PFSK-1 (cell line): ENCODE data around the gene HOXA3.

Experiments
- FOXP2 ChIP-seq: optimal IDR thresholded peaks from 2 replicates; pipeline ENCODE3; 2011; ENCODE audit warnings: borderline replicate concordance, control low read depth, inconsistent platforms; ENCODE audit not compliant: insufficient read depth; ENCODE audit errors: extremely low read length, extremely low read depth
- POLR2AphosphoS5 ChIP-seq: IDR thresholded peaks from 2 replicates; pipeline ENCODE4 v1.6.1; 2012; ENCODE audit warnings: low read depth, mild to moderate bottlenecking, control low read depth, low read length, moderate library complexity
- REST ChIP-seq, 2 experiments: IDR thresholded peaks; 2 replicates each; pipeline versions ENCODE4 v1.6.1 to v1.8.0; 2011 to 2012; ENCODE audit warnings: low read depth in 2 of 2, low read length in 2 of 2, control low read depth in 1 of 2, inconsistent platforms in 1 of 2, mild to moderate bottlenecking in 1 of 2, moderate library complexity in 1 of 2; ENCODE audit not compliant: insufficient read depth in 1 of 2
- SIN3A ChIP-seq: IDR thresholded peaks from 2 replicates; pipeline ENCODE4 v1.6.1; 2012; ENCODE audit warnings: mild to moderate bottlenecking, low read length, moderate library complexity, borderline replicate concordance; ENCODE audit not compliant: insufficient read depth
- TAF1 ChIP-seq: IDR thresholded peaks from 2 replicates; pipeline ENCODE4 v1.6.1; 2012; ENCODE audit warnings: low read length, control low read depth, borderline replicate concordance; ENCODE audit not compliant: insufficient read depth

HOXA3 gene

GRCh38 chr7:27106901-27107240, 45.5 kb downstream of the HOXA3 start:
- no peak for TF ChIP-seq REST (IDR thresholded peaks at IDR 0.05; ENCODE audit: insufficient read depth in 1 of 2, low read depth in 2 of 2, low read length in 2 of 2)
- no peak for TF ChIP-seq POLR2AphosphoS5
- no peak for TF ChIP-seq SIN3A

- TF ChIP-seq POLR2AphosphoS5 (no peak), FOXP2 (no peak), REST (IDR thresholded peaks at IDR 0.05; ENCODE audit: insufficient read depth in 1 of 2, low read depth in 2 of 2, low read length in 2 of 2) (no peak), SIN3A (no peak), TAF1 (no peak)
These were observed 46.0 kb downstream of the HOXA3 start for GRCh38 chr7:27106181-27106900.

GRCh38 chr7:27105301-27106031, 46.9 kb downstream of the HOXA3 start:
- TF ChIP-seq TAF1 (no peak), FOXP2 (no peak), REST (IDR thresholded peaks at IDR 0.05; ENCODE audit: insufficient read depth in 1 of 2, low read depth in 2 of 2, low read length in 2 of 2) (no peak), SIN3A (no peak), POLR2AphosphoS5 (no peak)

GRCh38 chr7:27104341-27105058, 47.9 kb downstream of the HOXA3 start:
- no peak for TF ChIP-seq FOXP2
- TF ChIP-seq TAF1 = no peak
- no peak for TF ChIP-seq POLR2AphosphoS5
- no peak for TF ChIP-seq REST (IDR thresholded peaks at IDR 0.05; ENCODE audit: insufficient read depth in 1 of 2, low read depth in 2 of 2, low read length in 2 of 2)
- TF ChIP-seq SIN3A = no peak
